Choroid plexus epithelial cell (primary cell): Measurements from ENCODE around the gene TMF1.

ENCODE experiments used
- DNase-seq: peaks from one replicate; pipeline ENCODE4 v3.0.0-alpha.2; 2010; ENCODE audit warnings: low read depth
- H3K4me3 ChIP-seq: 2 replicates; pipeline ENCODE4 v1.5.1; 2011; ENCODE audit warnings: low read depth, mild to moderate bottlenecking, control low read depth, low read length, moderate library complexity
- CTCF ChIP-seq: conservative IDR thresholded peaks from 2 replicates; pipeline ENCODE4 v1.5.1; 2011; ENCODE audit warnings: low read depth, mild to moderate bottlenecking, control low read depth, inconsistent platforms, low read length, moderate library complexity

Gene TMF1

GRCh38 chr3:68987322-68987721 lies 64.8 kb downstream of the TMF1 start:
- TF ChIP-seq CTCF: no peak
- H3K4me3 ChIP-seq: no peak overlapping the region
- DNase-seq: no peak

- no peak for TF ChIP-seq CTCF
- no peak overlapping the region for H3K4me3 ChIP-seq
- no peak for DNase-seq
Observed at GRCh38 chr3:68986496-68987208, 65.5 kb downstream of the TMF1 start.

- H3K4me3 ChIP-seq: no peak overlapping the region
- peak; percentile 70 for DNase-seq
- no peak for TF ChIP-seq CTCF
Observed at GRCh38 chr3:68985146-68985790, 66.9 kb downstream of the TMF1 start.

- TF ChIP-seq CTCF: no peak
- no peak for DNase-seq
- H3K4me3 ChIP-seq: no peak overlapping the region
Observed at GRCh38 chr3:68984011-68984530, 68.1 kb downstream of the TMF1 start.

- TF ChIP-seq CTCF: no peak
- DNase-seq: no peak
- no peak overlapping the region for H3K4me3 ChIP-seq
Observed at GRCh38 chr3:68977486-68978167, 74.5 kb downstream of the TMF1 start.

- TF ChIP-seq CTCF: no peak
- H3K4me3 ChIP-seq: no peak overlapping the region
- no peak for DNase-seq
Observed at GRCh38 chr3:68974711-68975110, 77.4 kb downstream of the TMF1 start.
